ENCODE measurements around the gene PRIMPOL. TPM values are rescaled to one million over a fixed set of nuclear protein-coding genes. Genes with fewer than 3 reads are reported as not detected.
"Not testable (repeated sequence)": the region's sequence is repeated elsewhere in the genome, so short reads cannot be mapped to it uniquely, and the experiment has no call there.

PRIMPOL gene
- total and polyA plus RNA-seq, 4 experiments from 2014 or later = 14.0 to 23.2 (median 20.9) TPM

- peak overlapping the region in 6 of 7 donors; percentile 2 to 79 (median 42) for H3K27ac Mint-ChIP-seq
- H3K9me3 Mint-ChIP-seq; H3K4me3 ChIP-seq (ENCODE audit: low read length in 2 of 2); H3K27ac ChIP-seq (ENCODE audit: low read depth, low read length); H3K27me3 ChIP-seq (ENCODE audit: insufficient read depth, low read length); DNase-seq; POLR2A ChIA-PET (ENCODE audit: partially characterized antibody); H3K9me3 ChIP-seq (ENCODE audit: control insufficient read depth in 1 of 2, low read length in 2 of 2); H3K27me3 Mint-ChIP-seq; intact Hi-C loops (cut with micrococcal nuclease): not testable (repeated sequence)
- peaks cover 13% of the 10 kb centered on the region for H3K4me1 ChIP-seq (ENCODE audit: insufficient read depth, low read length)
- peaks cover 29% of the 10 kb centered on the region for H3K36me3 ChIP-seq (ENCODE audit: insufficient read depth, low read length)
- CTCF ChIA-PET (ENCODE audit: partially characterized antibody) = interaction anchor here (0.8 to 1.3 kb wide), 2 partner anchors 23 to 360 kb away, joined by 3 read pairs; partner anchors contain the start of gene CASP3
- peaks cover 11 to 35% (median 22%) of the 10 kb centered on the region in 4 donors for H3K4me1 Mint-ChIP-seq
- H3K36me3 Mint-ChIP-seq = peaks cover 56% of the 10 kb centered on the region in 2 donors
- H3K4me3 Mint-ChIP-seq = peak overlapping the region in 1 of 8 donors; percentile 20
Measured at GRCh38 chr4:184625783-184626596, 23.5 kb upstream of the PRIMPOL start.

GRCh38 chr4:184628103-184628502 lies 21.4 kb upstream of the PRIMPOL start:
- Histone ChIP-seq H3K36me3 (ENCODE audit: insufficient read depth, low read length) (peaks cover 33% of the 10 kb centered on the region), H3K27ac (ENCODE audit: low read depth, low read length) (no peak overlapping the region), H3K4me3 (ENCODE audit: low read length in 2 of 2) (no peak overlapping the region), H3K9me3 (ENCODE audit: control insufficient read depth in 1 of 2, low read length in 2 of 2) (no peaks in the 10 kb centered on the region), H3K4me1 (ENCODE audit: insufficient read depth, low read length) (peaks cover 13% of the 10 kb centered on the region), H3K27me3 (ENCODE audit: insufficient read depth, low read length) (no peaks in the 10 kb centered on the region)
- Mint-ChIP-seq H3K4me1 (peaks cover 12 to 39% (median 24%) of the 10 kb centered on the region in 4 donors), H3K27ac (no peak overlapping the region), H3K4me3 (no peak overlapping the region), H3K27me3 (no peaks in the 10 kb centered on the region), H3K9me3 (no peaks in the 10 kb centered on the region), H3K36me3 (peaks cover 64 to 71% of the 10 kb centered on the region in 2 donors)
- intact Hi-C loops (cut with micrococcal nuclease) = no loop called here
- DNase-seq = no peak
- ChIA-PET POLR2A (ENCODE audit: partially characterized antibody) (no interaction called here), CTCF (ENCODE audit: partially characterized antibody) (no interaction called here)

GRCh38 chr4:184632842-184633241 lies 16.7 kb upstream of the PRIMPOL start:
- Mint-ChIP-seq H3K36me3 (peaks cover 58 to 74% of the 10 kb centered on the region in 2 donors), H3K27ac (peak overlapping the region in 3 of 7 donors; percentile 17 to 74 (median 62)), H3K4me1 (peaks cover 1 to 6% (median 4%) of the 10 kb centered on the region in 4 donors), H3K27me3 (no peaks in the 10 kb centered on the region), H3K9me3 (no peaks in the 10 kb centered on the region), H3K4me3 (no peak overlapping the region)
- intact Hi-C loops (cut with micrococcal nuclease) = no loop called here
- H3K27ac ChIP-seq (ENCODE audit: low read depth, low read length) = no peak overlapping the region
- peaks cover 44% of the 10 kb centered on the region for H3K36me3 ChIP-seq (ENCODE audit: insufficient read depth, low read length)
- no peaks in the 10 kb centered on the region for H3K9me3 ChIP-seq (ENCODE audit: control insufficient read depth in 1 of 2, low read length in 2 of 2)
- no peak for DNase-seq
- H3K4me3 ChIP-seq (ENCODE audit: low read length in 2 of 2) = no peak overlapping the region
- ChIA-PET POLR2A (ENCODE audit: partially characterized antibody) (interaction anchor here (1.0 to 2.7 kb wide), 2 partner anchors 15 to 1189 kb away, joined by 3 to 9 read pairs; partner anchors contain the start of gene CDKN2AIP), CTCF (ENCODE audit: partially characterized antibody) (no interaction called here)
- no peaks in the 10 kb centered on the region for H3K27me3 ChIP-seq (ENCODE audit: insufficient read depth, low read length)
- no peaks in the 10 kb centered on the region for H3K4me1 ChIP-seq (ENCODE audit: insufficient read depth, low read length)

- Histone ChIP-seq H3K36me3 (ENCODE audit: insufficient read depth, low read length) (peaks cover 29% of the 10 kb centered on the region), H3K4me3 (ENCODE audit: low read length in 2 of 2) (no peak overlapping the region), H3K27ac (ENCODE audit: low read depth, low read length) (no peak overlapping the region), H3K9me3 (ENCODE audit: control insufficient read depth in 1 of 2, low read length in 2 of 2) (no peaks in the 10 kb centered on the region), H3K27me3 (ENCODE audit: insufficient read depth, low read length) (no peaks in the 10 kb centered on the region), H3K4me1 (ENCODE audit: insufficient read depth, low read length) (peaks cover 6% of the 10 kb centered on the region)
- ChIA-PET POLR2A (ENCODE audit: partially characterized antibody) (interaction anchor here (0.7 kb wide), 1 partner anchor 191 kb away, joined by 3 read pairs; the partner anchor contains the start of gene ACSL1), CTCF (ENCODE audit: partially characterized antibody) (interaction anchor here (0.7 to 1.2 kb wide), 2 partner anchors 98 to 371 kb away, joined by 3 to 7 read pairs; no protein-coding TSS in a partner anchor)
- no peaks in the 10 kb centered on the region for H3K27me3 Mint-ChIP-seq
- H3K27ac Mint-ChIP-seq = no peak overlapping the region
- intact Hi-C loops (cut with micrococcal nuclease) = no loop called here
- peaks cover 12 to 18% (median 16%) of the 10 kb centered on the region in 4 donors for H3K4me1 Mint-ChIP-seq
- H3K9me3 Mint-ChIP-seq = no peaks in the 10 kb centered on the region
- no peak overlapping the region for H3K4me3 Mint-ChIP-seq
- H3K36me3 Mint-ChIP-seq = peaks cover 50 to 71% of the 10 kb centered on the region in 2 donors
- DNase-seq = no peak
Measured at GRCh38 chr4:184635381-184635780, 14.2 kb upstream of the PRIMPOL start.

GRCh38 chr4:184636144-184636543 lies 13.4 kb upstream of the PRIMPOL start:
- Mint-ChIP-seq H3K4me1 (peaks cover 18 to 26% (median 21%) of the 10 kb centered on the region in 4 donors), H3K4me3 (no peak overlapping the region), H3K27ac (peak overlapping the region in 1 of 7 donors; percentile 29), H3K27me3 (no peaks in the 10 kb centered on the region), H3K9me3 (no peaks in the 10 kb centered on the region), H3K36me3 (peaks cover 52 to 67% of the 10 kb centered on the region in 2 donors)
- intact Hi-C loops (cut with micrococcal nuclease) = no loop called here
- CTCF ChIA-PET (ENCODE audit: partially characterized antibody) = interaction anchor here (1.2 kb wide), 1 partner anchor 372 kb away, joined by 7 read pairs; no protein-coding TSS in a partner anchor
- Histone ChIP-seq H3K9me3 (ENCODE audit: control insufficient read depth in 1 of 2, low read length in 2 of 2) (no peaks in the 10 kb centered on the region), H3K36me3 (ENCODE audit: insufficient read depth, low read length) (peaks cover 24% of the 10 kb centered on the region), H3K27ac (ENCODE audit: low read depth, low read length) (no peak overlapping the region), H3K27me3 (ENCODE audit: insufficient read depth, low read length) (no peaks in the 10 kb centered on the region), H3K4me3 (ENCODE audit: low read length in 2 of 2) (no peak overlapping the region), H3K4me1 (ENCODE audit: insufficient read depth, low read length) (peaks cover 11% of the 10 kb centered on the region)
- POLR2A ChIA-PET (ENCODE audit: partially characterized antibody) = interaction anchor here (0.7 to 3.8 kb wide), 3 partner anchors 13 to 372 kb away, joined by 3 to 16 read pairs (median 3); partner anchors contain the start of genes ACSL1, CASP3 and PRIMPOL
- DNase-seq = no peak

GRCh38 chr4:184636897-184637296 lies 12.6 kb upstream of the PRIMPOL start:
- Histone ChIP-seq H3K4me1 (ENCODE audit: insufficient read depth, low read length) (peaks cover 19% of the 10 kb centered on the region), H3K27me3 (ENCODE audit: insufficient read depth, low read length) (no peaks in the 10 kb centered on the region), H3K36me3 (ENCODE audit: insufficient read depth, low read length) (peaks cover 20% of the 10 kb centered on the region), H3K27ac (ENCODE audit: low read depth, low read length) (no peak overlapping the region), H3K9me3 (ENCODE audit: control insufficient read depth in 1 of 2, low read length in 2 of 2) (no peaks in the 10 kb centered on the region), H3K4me3 (ENCODE audit: low read length in 2 of 2) (no peak overlapping the region)
- Mint-ChIP-seq H3K27ac (no peak overlapping the region), H3K27me3 (no peaks in the 10 kb centered on the region), H3K4me1 (peaks cover 23 to 33% (median 27%) of the 10 kb centered on the region in 4 donors), H3K36me3 (peaks cover 48 to 69% of the 10 kb centered on the region in 2 donors), H3K4me3 (no peak overlapping the region), H3K9me3 (no peaks in the 10 kb centered on the region)
- CTCF ChIA-PET (ENCODE audit: partially characterized antibody) = no interaction called here
- intact Hi-C loops (cut with micrococcal nuclease) = no loop called here
- no peak for DNase-seq
- POLR2A ChIA-PET (ENCODE audit: partially characterized antibody) = interaction anchor here (1.0 to 3.8 kb wide), 2 partner anchors 12 to 373 kb away, joined by 3 to 16 read pairs; partner anchors contain the start of genes CASP3 and PRIMPOL

- Mint-ChIP-seq H3K27me3 (no peaks in the 10 kb centered on the region), H3K4me3 (no peak overlapping the region), H3K4me1 (peaks cover 35 to 51% (median 44%) of the 10 kb centered on the region in 4 donors), H3K36me3 (peaks cover 45 to 61% of the 10 kb centered on the region in 2 donors), H3K9me3 (no peaks in the 10 kb centered on the region), H3K27ac (peak overlapping the region in 3 of 7 donors; percentile 1 to 59 (median 8))
- Histone ChIP-seq H3K27me3 (ENCODE audit: insufficient read depth, low read length) (no peaks in the 10 kb centered on the region), H3K27ac (ENCODE audit: low read depth, low read length) (no peak overlapping the region), H3K9me3 (ENCODE audit: control insufficient read depth in 1 of 2, low read length in 2 of 2) (no peaks in the 10 kb centered on the region), H3K4me1 (ENCODE audit: insufficient read depth, low read length) (peaks cover 40% of the 10 kb centered on the region), H3K36me3 (ENCODE audit: insufficient read depth, low read length) (peaks cover 19% of the 10 kb centered on the region), H3K4me3 (ENCODE audit: low read length in 2 of 2) (no peak overlapping the region)
- ChIA-PET POLR2A (ENCODE audit: partially characterized antibody) (no interaction called here), CTCF (ENCODE audit: partially characterized antibody) (interaction anchor here (0.8 kb wide), 1 partner anchor 377 kb away, joined by 3 read pairs; no protein-coding TSS in a partner anchor)
- intact Hi-C loops (cut with micrococcal nuclease) = no loop called here
- no peak for DNase-seq
Measured at GRCh38 chr4:184641022-184641421, 8.5 kb upstream of the PRIMPOL start.
